ENCODE data around the gene CALCOCO1.

GRCh38 chr12:53670308-53670707 is 56.9 kb downstream of the CALCOCO1 start:
- TF ChIP-seq CTCF (IDR thresholded peaks at IDR 0.05) (no peak), POLR2A (IDR thresholded peaks at IDR 0.05) (no peak)

All from thyroid gland (tissue), 4 donors.